Neural progenitor cell (in vitro differentiated cells): ENCODE data around the gene MEP1A. TPM values are rescaled to one million over a fixed set of nuclear protein-coding genes. Genes with fewer than 3 reads are reported as not detected.

ENCODE experiments used
- DNase-seq: peaks from one replicate; pipeline ENCODE4 v3.0.0-alpha.2; 2016; ENCODE audit warnings: low spot score
- H2AFZ ChIP-seq: fragments of 200-600 bp; sonication (generic); replicated peaks from 2 replicates; pipeline ENCODE4 v1.6.1; 2016; ENCODE audit warnings: antibody characterized with exemption
- H3F3A ChIP-seq: fragments of 200-600 bp; sonication (generic); 2 replicates; pipeline ENCODE4 v1.6.1; 2016; ENCODE audit warnings: antibody characterized with exemption, low read depth
- H3K27ac ChIP-seq: fragments of 200-600 bp; sonication (generic); 2 replicates; pipeline ENCODE4 v1.5.1; 2016; ENCODE audit warnings: mild to moderate bottlenecking
- H3K27me3 ChIP-seq: fragments of 200-600 bp; sonication (generic); 2 replicates; pipeline ENCODE4 v1.6.1; 2016; ENCODE audit warnings: mild to moderate bottlenecking, moderate library complexity
- H3K36me3 ChIP-seq: fragments of 200-600 bp; sonication (generic); 2 replicates; pipeline ENCODE4 v1.5.1; 2016
- H3K4me1 ChIP-seq: fragments of 200-600 bp; sonication (generic); 2 replicates; pipeline ENCODE4 v1.6.1; 2016; ENCODE audit warnings: mixed run types
- H3K4me2 ChIP-seq: fragments of 200-600 bp; sonication (generic); 2 replicates; pipeline ENCODE4 v1.6.1; 2016
- H3K4me3 ChIP-seq: fragments of 200-600 bp; sonication (generic); 2 replicates; pipeline ENCODE4 v1.5.1; 2016
- H3K79me2 ChIP-seq: fragments of 200-600 bp; sonication (generic); 2 replicates; pipeline ENCODE4 v1.6.1; 2016; ENCODE audit warnings: low read depth
- H3K9ac ChIP-seq: fragments of 200-600 bp; sonication (generic); 2 replicates; pipeline ENCODE4 v1.6.1; 2016
- H3K9me3 ChIP-seq: fragments of 200-600 bp; sonication (generic); 2 replicates; pipeline ENCODE4 v1.5.1; 2016; ENCODE audit warnings: low read depth
- H4K20me1 ChIP-seq: fragments of 200-600 bp; sonication (generic); 2 replicates; pipeline ENCODE4 v1.6.1; 2016; ENCODE audit warnings: low read depth
- H3K27ac Mint-ChIP-seq: 3 replicates; pipeline ENCODE4 v1.8.0; 2021; ENCODE audit warnings: mixed read lengths
- H3K27me3 Mint-ChIP-seq: 2 replicates; pipeline ENCODE4 v1.8.0; 2022; ENCODE audit warnings: low read depth, mild to moderate bottlenecking, inconsistent platforms, moderate library complexity, mixed read lengths; ENCODE audit not compliant: insufficient read depth
- H3K36me3 Mint-ChIP-seq: 3 replicates; pipeline ENCODE4 v1.8.0; 2021; ENCODE audit warnings: mixed read lengths
- H3K4me1 Mint-ChIP-seq: 3 replicates; pipeline ENCODE4 v1.8.0; 2021; ENCODE audit warnings: mixed read lengths
- H3K4me3 Mint-ChIP-seq: 3 replicates; pipeline ENCODE4 v1.8.0; 2021; ENCODE audit warnings: mild to moderate bottlenecking, moderate library complexity, mixed read lengths
- H3K9me3 Mint-ChIP-seq: 3 replicates; pipeline ENCODE4 v1.8.0; 2020; ENCODE audit warnings: mixed read lengths
- CTCF ChIP-seq: fragments of 200-600 bp; sonication (generic); IDR thresholded peaks from 2 replicates; pipeline ENCODE4 v1.5.1; 2017; ENCODE audit warnings: antibody characterized with exemption, mild to moderate bottlenecking
- EZH2 ChIP-seq: fragments of 200-600 bp; sonication (generic); IDR thresholded peaks from 2 replicates; pipeline ENCODE4 v1.6.1; 2017; ENCODE audit warnings: antibody characterized with exemption, mild to moderate bottlenecking, moderate library complexity
- EZH2phosphoT487 ChIP-seq: fragments of 200-600 bp; sonication (generic); IDR thresholded peaks from 2 replicates; pipeline ENCODE4 v1.6.1; 2017; ENCODE audit warnings: antibody characterized with exemption
- total RNA-seq: library from RNA; depleted of rRNA; stranded (reverse); fragments of >200 nt; gene quantifications from 2 replicates; pipeline ENCODE4 v1.2.3, GENCODE V29; 2015; ENCODE audit warnings: low replicate concordance

Gene MEP1A
- total RNA-seq, 1 donor from 2014 or later = not detected

- peaks cover 10% of the 10 kb centered on the region for H3K9me3 Mint-ChIP-seq
- no peaks in the 10 kb centered on the region for H3K4me1 Mint-ChIP-seq
- no peak overlapping the region for H3K4me3 Mint-ChIP-seq
- H3K4me1 ChIP-seq = no peaks in the 10 kb centered on the region
- H3K36me3 Mint-ChIP-seq = no peaks in the 10 kb centered on the region
- peaks cover 2% of the 10 kb centered on the region for H3K27me3 Mint-ChIP-seq
- H3K27ac Mint-ChIP-seq = no peak overlapping the region
- no peaks in the 10 kb centered on the region for H3K79me2 ChIP-seq
- no peak overlapping the region for H3K4me3 ChIP-seq
- H4K20me1 ChIP-seq = no peaks in the 10 kb centered on the region
- H2AFZ ChIP-seq = no peak overlapping the region
- H3K9ac ChIP-seq = no peak overlapping the region
- no peak for DNase-seq
- no peaks in the 10 kb centered on the region for H3K36me3 ChIP-seq
- H3K27me3 ChIP-seq = no peaks in the 10 kb centered on the region
- TF ChIP-seq CTCF (no peak), EZH2 (no peak), EZH2phosphoT487 (no peak)
- H3K9me3 ChIP-seq = no peaks in the 10 kb centered on the region
- H3K4me2 ChIP-seq = no peak overlapping the region
- no peaks in the 10 kb centered on the region for H3F3A ChIP-seq
- H3K27ac ChIP-seq = no peak overlapping the region
Observed at GRCh38 chr6:46777476-46778346, 15.5 kb upstream of the MEP1A start.

- peak; percentile 79 for DNase-seq
- Histone ChIP-seq H3K4me3 (no peak overlapping the region), H3K27ac (no peak overlapping the region), H3K9me3 (no peaks in the 10 kb centered on the region), H3F3A (no peaks in the 10 kb centered on the region), H3K27me3 (no peaks in the 10 kb centered on the region), H2AFZ (no peak overlapping the region), H3K79me2 (no peaks in the 10 kb centered on the region), H3K4me2 (no peak overlapping the region), H3K36me3 (no peaks in the 10 kb centered on the region), H4K20me1 (no peaks in the 10 kb centered on the region), H3K9ac (no peak overlapping the region), H3K4me1 (no peaks in the 10 kb centered on the region)
- Mint-ChIP-seq H3K4me1 (no peaks in the 10 kb centered on the region), H3K9me3 (no peaks in the 10 kb centered on the region), H3K36me3 (no peaks in the 10 kb centered on the region), H3K4me3 (no peak overlapping the region), H3K27me3 (no peaks in the 10 kb centered on the region), H3K27ac (no peak overlapping the region)
- TF ChIP-seq CTCF (peak; percentile 85), EZH2 (no peak)
Observed at GRCh38 chr6:46781478-46782378, 11.5 kb upstream of the MEP1A start.

- Histone ChIP-seq H3K27ac (no peak overlapping the region), H3K4me2 (no peak overlapping the region), H3K36me3 (no peaks in the 10 kb centered on the region), H2AFZ (no peak overlapping the region), H3K9ac (no peak overlapping the region), H3K9me3 (no peaks in the 10 kb centered on the region), H3K27me3 (no peaks in the 10 kb centered on the region), H3K79me2 (no peaks in the 10 kb centered on the region), H3F3A (no peaks in the 10 kb centered on the region), H4K20me1 (no peaks in the 10 kb centered on the region), H3K4me3 (no peak overlapping the region), H3K4me1 (no peaks in the 10 kb centered on the region)
- H3K4me1 Mint-ChIP-seq = no peaks in the 10 kb centered on the region
- no peak overlapping the region for H3K27ac Mint-ChIP-seq
- no peak overlapping the region for H3K4me3 Mint-ChIP-seq
- H3K9me3 Mint-ChIP-seq = no peaks in the 10 kb centered on the region
- TF ChIP-seq EZH2 = no peak
- no peak for TF ChIP-seq EZH2phosphoT487
- no peak for TF ChIP-seq CTCF
- no peak for DNase-seq
- no peaks in the 10 kb centered on the region for H3K36me3 Mint-ChIP-seq
- H3K27me3 Mint-ChIP-seq = no peaks in the 10 kb centered on the region
Observed at GRCh38 chr6:46784535-46784934, 8.7 kb upstream of the MEP1A start.
